HG02623 (cell line): ENCODE measurements around the gene STPG1.

Source experiments
- ATAC-seq: cut with Tn5 transposase; IDR thresholded peaks from one replicate; pipeline ENCODE4 v1.9.1; 2021; ENCODE audit warnings: moderate library complexity; ENCODE audit not compliant: unreplicated experiment

STPG1 gene

DNA sequence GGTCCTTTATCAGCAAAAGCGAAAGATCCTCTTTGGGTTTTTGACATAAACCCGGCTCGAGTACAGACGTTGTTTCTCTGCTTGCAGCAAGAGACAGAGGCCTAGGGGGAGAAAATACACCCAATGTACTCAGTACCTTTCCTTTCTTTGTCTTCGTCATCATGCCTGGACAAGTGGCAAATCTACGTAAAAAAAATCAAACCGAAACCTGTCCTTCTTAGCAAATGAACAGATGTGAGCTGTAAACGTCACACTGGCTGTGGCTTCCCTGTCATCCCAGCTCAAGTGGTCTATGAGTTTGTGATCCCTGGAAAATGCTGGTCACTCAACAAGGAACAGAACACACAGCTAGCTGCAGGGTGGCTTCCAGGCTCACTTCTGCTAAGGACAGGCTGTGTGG, 39.9 kb downstream of the STPG1 start:
- no peak for ATAC-seq

DNA sequence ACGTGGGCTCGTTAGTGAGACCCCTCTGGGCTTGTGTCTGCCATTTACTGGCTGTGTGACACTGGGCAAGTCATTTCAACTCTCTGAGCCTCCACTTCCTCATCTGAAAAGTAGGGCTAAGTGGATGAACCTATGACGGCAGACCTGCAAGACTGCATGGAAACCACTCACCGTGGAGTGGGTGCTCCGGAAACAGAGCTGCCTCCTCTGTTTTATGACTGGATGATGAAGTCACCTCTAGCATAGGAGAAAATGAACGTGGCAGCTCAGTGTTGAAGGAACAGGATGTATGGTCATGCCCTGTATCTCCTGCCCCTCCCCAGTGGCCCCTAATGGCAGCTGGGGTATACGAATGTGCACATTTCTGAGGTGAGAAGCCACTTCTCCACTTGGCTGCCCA, 40.5 kb downstream of the STPG1 start:
- no peak for ATAC-seq

DNA sequence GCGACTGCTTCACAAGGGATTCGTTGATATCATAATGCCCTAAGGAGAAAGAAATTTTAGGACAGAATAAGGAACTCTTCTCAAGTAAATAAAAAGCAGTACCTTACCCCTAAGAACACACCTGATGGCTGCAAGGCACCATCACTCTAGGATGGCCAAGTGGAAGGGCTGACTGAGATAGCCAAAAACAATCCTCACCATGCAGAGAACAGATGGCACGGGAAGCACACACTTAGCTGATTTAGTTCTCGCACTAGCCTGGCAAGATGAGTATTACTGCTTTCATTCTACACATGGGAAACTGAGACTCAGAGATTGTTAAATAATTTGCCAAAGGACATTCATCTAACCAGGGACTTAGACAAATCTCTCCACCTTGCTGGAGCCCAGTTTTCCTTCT, 43.8 kb downstream of the STPG1 start:
- no peak for ATAC-seq

DNA sequence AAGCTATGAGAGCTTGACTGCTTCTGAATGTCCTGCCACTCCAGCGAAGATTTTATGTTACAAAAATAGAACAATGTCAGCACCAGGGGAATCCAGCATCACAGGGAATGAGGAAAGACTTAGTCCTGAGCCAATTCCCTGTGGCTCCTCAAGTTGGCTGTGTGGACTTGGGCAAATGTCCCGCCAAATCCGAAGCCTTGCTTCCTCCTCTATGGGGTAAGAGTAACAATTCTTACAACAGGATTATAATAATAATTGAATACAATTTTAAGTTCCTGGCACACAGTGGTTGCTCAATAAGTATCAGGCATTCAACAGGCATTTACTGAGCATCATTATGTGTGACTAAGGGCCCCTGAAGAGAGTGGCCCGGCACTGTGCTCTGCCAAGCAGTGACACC, 44.4 kb downstream of the STPG1 start:
- ATAC-seq = no peak

DNA sequence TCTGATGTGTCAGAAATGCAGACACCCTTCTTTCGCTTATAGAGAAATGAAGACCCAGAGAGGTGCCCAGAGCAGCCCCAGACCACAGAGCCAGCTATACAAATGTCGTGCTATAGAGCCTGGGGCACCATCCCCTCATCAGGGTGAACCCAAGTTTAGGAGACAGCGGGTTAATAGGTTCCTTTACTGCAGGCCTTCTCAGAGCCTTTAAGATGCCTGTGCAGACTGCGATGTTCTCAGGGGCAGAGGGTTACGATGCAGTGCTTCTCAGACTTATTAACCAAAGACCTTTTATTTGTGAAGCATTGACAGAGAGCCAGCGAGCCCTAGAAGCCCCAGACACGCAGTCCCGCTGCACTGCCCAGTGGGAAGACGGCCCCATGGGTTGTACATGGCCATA, 46.9 kb downstream of the STPG1 start:
- no peak for ATAC-seq

DNA sequence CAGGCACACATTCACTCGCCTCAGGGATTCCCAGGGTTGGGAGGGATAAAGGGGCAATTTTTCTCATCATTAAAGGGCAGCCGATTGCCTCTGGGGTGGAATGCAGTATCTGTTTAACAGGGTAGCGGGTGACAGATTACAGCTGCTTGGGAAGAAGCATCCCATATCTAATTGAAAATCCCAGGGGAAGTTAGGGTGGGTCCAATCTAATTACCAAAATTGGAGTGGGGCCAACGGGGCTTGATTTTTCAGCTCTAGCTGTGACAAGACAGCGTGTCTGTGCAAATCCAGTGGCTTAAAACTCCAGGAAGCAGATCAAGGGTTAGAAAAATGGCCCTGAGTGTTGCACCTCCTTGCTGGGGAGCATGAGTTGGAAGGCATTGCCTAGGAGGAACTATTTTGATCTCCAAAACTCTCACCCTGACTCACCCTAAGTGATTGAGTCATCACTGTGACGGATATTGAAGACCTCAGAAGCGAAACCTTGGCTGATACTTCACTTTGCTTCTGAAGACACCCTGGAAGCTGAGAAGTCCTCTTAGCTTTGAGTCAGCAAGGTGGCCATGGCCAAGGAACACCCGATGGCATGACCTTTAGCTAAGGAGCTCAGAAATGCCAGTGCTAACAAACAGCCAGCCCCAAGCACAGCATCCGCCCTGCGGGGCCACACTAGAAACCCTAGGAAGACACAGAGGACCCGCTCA, 48.5 kb downstream of the STPG1 start:
- ATAC-seq = no peak

DNA sequence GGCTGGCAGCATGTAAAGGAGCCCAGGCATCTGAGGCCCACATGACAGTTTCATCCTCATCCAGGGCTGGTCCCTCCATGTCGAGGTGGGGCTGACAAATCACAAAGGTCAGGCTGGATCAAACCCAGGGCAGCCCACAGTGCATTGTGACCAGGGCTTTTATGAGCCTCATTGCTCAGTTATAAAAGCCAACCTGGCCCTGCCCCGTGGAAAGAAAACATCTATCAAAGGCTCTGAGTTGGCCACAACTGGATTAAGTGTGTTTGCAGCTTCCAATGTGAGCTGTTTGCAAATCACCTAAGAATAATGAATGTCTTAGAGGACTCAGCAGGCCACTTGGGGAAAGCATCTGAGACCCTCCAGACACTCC, 49.0 kb downstream of the STPG1 start:
- ATAC-seq = no peak

DNA sequence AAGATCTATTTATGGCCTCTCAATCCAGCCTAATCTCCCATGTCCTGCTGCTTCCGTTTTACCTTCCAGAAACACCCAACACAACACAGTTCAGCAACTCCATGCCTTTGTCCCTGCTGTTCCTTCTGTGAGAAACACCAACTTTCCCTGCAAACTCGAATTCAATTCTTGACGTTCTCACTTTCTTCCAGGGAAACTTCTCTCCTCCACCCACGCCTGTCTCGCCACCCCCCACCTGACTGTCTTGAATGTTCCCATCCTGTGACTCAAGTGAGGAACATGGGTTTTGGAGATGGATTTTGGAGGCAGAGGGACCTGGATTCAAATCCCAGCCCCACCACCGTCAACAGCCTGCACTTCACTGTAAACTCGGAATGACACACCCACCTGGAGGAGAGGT, 49.6 kb downstream of the STPG1 start:
- ATAC-seq = no peak

DNA sequence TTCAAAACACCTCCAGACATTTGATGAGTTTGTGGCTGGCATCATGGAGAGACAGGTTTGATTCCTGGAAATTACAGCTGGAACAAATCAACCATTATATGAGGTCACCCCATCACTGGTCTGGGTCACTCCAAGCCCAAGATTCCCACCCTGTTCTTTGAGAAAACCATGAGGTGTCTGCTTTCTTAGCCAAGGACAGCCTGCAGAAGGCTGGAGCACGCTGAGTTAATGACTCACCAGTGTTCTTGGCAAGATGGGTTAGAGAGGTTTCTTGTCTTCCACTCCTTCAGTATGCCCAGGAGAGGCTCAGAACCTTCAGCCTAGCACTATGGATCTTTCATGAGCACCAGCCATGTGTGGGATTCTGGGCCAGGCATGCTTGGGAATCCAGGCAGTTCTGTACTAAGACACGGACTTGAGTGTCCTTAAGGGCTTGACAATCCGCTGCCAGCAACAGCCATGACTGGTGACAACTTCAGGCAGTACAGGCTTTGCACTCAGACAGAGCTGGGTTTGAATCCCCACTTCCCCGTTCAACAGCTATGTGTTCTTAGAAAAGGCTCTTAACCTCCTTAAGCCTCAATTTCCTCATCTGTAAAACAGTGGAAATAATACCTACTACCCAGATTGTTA, 50.5 kb downstream of the STPG1 start:
- no peak for ATAC-seq

DNA sequence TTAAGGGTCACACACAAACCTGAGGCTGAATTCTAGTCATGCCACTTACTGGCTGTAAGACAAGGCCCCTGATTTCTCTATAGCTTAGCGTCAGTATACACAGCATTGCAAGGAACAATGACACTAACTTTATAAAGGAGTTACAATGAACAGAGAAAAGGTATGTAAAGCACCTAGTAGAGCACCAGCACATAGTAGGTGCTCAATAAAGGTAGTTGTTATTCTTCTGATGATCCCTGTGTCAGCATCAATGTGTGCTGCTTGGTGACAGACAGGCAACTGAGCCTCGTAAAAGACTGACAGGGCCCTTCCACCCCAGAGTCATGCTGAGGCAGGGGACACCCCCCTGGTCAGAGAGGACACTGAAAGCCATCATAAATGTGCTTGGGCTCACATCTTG, 51.2 kb downstream of the STPG1 start:
- ATAC-seq = no peak

DNA sequence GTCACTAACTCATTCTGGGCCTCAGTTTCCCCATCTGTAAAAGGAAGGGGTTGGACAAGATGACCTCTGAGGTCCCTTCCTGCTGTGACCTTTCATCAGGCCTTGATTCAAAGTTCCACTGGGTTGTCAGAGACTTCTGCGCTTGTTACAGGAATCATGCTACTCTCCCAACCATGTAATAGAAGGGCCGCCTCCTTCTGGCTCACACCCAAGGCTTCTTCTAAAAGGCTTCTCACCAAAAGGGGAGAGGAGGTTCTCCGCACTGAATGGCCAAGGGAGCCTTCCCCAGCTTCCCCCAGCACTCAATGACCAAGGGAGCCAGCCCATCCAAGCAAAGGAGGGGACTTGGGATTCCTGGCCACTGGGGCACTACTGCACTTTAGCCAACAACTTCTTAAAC, 51.8 kb downstream of the STPG1 start:
- no peak for ATAC-seq

DNA sequence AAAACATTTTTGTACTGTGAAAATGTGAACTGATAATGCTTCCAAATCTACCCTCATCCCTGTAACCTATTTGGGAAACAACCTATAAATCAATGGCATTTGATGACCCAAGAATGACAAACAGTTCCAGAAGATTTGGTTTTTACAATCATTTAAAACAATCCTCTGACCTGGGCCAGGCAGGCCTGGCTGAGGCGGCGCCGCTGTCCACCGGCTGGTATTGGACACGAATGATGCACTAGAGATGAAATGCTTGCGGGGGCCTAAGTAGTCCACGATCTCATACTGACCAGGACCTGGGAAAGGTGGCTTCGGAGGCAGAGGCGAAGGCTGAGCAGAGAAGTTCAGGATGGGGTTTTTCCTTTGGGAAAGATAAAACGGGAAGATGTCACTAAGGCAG, 52.9 kb downstream of the STPG1 start:
- ATAC-seq = no peak

DNA sequence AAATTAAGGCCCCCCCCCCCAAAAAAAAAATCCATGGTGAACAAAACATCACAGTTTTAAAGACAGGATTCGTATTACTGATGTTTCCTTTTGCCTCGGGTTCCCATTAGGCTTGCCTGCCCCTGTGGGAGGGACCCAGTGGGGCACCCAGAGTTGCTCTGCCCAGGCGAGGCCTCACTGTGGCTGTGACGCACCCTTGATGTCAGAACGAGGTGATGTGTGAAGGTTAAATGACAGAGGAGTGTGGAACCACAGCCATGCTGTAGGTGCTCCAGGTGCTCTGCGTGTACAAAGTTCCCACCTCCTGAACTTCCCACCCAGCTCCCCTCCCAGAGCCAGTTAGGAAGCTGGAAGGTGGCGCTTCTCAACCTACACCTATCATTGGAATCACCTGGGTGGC, 56.5 kb downstream of the STPG1 start:
- ATAC-seq = no peak

DNA sequence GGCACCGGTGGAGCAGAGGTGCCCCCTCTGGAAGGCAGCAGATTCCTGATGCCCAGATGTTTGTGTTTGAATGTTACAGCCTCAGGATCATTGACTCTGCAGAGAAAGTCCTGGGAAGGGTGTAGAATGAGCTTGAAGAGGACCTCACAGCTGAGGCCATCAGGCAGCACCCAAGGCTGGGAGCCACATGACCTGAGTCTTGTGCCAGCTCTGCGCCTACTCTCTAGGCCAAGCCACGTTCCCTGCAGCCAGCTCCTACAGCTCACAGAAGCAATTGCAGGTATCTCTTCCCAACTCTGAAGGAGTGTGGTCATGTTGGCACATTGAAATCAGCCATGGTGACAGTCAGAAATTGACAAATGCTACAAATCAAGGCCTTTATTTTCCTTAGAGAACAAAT, 58.1 kb downstream of the STPG1 start:
- no peak for ATAC-seq

DNA sequence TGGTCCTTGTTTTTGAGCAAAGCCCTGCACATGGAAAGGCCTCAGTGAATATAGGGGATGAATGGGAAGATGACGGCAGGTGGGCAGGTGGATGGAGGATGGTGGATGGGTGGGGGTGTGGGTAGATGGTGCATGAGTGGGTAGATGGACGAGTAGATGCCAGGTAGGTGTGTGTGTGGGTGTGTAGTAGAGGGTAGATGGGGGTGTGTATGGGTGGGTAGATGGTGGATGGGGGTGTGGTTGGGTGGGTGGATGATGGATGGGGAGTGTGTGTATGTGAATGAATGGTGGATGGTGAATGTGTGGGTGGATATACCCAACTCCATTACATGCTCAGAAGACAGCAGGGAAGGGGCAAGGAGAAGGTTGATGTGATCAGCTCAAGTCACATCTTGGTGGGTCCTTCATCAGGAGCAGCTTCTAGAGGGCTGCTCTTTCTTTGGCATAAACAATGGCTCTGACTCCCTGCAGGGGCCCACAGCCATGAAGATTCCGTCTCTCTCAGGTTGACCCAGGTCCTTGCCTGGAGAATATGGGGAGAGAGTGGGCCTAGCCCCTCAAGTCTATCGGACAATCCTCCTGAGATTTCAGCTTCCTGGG, 60.2 kb downstream of the STPG1 start:
- no peak for ATAC-seq

DNA sequence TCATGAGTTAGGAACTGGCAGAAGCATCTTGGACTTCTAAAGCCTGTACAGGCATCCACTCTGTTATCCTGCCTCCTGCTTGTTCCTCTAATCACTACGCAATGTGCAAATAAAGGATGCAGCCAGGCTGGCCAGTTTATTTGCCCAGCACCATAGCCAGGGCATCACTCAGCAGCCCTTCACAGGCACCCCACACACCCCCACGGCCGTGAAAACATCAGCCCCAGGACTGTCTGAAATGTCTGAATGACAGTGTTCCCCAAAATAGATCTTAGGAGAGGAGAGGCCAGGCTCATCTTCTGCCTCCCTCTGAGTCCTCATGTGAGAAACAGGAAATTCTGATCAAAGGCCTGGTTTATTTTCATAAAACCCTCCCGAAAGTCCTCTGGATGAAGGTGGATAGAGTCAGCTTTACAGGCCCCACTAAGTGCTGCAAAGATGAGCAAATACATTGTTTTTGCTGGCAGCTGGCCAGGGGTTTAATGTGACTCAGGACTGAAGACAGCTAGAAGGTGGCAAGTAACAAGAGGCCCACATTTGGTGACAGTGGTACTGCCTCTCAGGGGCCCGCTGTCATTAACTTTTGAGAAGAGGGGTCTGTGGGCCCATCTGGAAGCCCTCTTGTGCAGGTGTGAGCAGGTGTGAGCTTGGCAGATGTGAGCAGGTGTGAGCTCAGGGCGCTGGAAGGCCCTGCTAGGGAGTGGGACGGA, 61.5 kb downstream of the STPG1 start:
- ATAC-seq = no peak

DNA sequence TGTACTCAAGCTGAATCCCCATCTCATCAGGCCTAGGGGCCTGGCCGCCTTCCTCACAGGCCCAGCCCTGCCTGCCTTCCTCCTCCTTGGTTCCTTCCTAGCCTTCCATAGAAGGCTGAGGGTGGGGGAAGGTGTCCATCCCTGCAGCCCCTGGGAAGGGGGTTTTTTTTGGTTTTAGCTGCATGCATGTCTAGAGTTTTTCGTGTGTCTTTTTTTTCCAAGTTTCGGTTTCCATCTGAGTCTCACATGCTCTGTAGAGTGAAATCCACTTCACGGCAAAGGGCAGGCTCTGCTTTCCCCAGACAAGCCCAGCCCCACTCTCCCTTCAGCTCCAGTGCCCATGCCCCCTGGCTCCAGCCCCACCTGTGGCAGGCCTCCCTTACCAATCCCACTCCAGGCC, 62.3 kb downstream of the STPG1 start:
- ATAC-seq = no peak

DNA sequence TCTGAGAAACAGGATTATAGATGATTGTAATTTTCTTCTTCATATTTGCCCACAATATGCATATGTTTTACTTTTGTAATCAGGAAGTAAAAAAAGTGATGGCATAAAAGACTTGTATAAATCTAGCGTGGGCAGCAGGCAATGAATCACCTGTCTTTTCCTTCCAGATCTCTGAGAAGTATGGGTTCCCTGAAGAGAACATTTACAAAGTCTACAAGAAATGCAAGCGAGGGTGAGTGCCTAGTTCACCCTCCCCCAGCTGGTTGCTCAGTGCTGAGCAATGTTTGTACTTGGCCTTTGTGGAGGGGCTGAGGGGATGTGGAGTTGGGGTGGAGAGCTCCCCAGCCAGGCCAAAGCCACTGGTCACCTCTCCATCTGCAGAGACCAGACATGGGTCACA, 63.7 kb downstream of the STPG1 start:
- no peak for ATAC-seq

DNA sequence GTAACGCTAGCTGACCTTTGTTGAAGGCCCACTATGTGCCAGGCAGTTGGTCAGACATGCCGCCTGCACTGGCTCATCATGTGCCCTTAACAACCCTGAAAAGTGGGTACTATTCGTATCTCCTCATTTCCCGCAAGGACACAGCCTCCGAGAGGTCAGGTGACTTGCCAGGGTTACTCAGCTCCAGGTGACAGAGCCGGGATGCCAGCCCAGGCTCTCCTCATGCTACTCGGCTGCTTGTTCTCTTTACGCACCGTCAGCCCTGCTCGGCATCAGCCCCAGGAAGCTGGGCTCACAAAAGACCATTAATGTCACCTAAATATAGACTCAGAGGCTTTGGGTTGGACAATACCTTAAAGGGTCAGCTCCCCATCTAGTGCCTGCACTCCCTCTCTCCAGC, 65.4 kb downstream of the STPG1 start:
- ATAC-seq = no peak

DNA sequence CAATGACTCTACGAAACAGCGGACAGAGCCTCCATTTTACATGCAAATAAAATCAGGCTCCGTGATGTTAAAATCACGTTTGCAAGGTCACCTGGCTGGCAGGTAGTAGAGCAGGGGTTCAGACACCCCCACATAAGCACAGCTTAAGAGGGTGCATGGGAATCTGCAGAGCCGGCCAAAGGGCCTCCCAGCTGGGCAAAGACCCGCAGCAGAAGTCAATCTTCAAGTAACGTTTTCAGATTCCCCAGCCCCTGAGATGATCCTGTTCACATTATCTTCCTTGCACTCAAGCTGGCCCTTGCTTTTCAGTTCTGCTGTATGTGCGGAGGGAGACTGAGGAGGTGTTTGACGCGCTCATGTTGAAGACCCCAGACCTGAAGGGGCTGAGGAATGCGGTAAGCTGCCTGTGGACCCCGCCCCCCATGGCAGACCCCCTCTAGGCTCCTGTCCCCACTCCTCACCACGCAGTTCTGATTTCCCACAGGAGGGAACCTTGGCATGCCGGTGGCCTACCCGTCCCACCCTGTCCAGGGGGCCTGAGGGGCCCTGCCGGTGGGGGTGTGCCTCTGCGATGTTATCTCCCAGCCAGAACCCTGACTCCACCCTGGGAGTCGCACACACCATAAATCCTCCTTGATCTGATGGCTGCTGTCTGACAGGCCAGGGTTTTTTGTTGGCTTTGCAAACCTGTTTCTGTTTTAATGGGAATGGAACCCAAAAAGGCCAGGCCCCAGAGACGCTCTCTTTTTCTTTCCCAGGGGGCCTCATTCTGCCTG, 66.2 kb downstream of the STPG1 start:
- no peak for ATAC-seq

DNA sequence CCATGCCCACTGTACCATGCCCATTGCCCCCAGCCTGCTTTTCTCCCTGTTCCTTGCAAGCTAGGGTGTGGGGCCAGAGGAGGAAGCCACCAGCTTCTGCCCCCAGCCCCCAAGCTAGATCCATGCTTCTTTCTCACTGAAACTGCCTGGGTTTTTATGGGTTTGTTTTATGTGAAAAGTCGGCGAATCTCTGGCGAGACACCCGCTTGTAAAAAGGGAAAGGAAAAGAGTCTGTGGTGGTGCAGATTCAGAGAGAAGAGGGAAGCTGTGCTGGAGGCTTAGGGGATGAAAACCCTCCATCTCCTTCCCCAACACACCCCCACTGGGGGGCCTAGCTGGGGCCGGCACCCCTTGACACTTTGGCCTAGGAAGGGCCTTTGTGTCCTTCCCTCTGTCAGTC, 68.2 kb downstream of the STPG1 start:
- ATAC-seq = no peak
